Measurements from ENCODE around the gene OR5K4.

OR5K4 gene

DNA sequence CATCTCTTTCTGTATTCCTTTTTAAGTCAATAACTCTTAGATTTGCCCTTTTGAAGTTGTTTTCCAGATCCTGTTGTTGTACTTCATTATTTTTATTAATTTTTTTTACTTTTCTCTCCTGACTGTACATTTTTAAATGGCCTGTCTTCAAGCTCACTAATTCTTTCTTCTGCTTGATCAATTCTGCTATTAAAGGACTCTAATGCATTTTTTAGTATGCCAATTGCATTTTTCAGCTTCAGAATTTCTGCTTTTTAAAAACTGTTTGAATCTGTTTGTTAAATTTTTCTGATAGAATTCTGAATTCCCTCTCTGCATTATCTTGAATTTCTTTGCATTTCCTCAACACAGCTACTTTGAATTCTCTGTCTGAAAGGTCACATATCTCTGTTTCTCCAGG, 5.6 kb downstream of the OR5K4 start:
- H3K27ac ChIP-seq (ENCODE audit: low read length), result no peak overlapping the region
- H3K4me2 ChIP-seq (ENCODE audit: insufficient read depth, low read length), result no peak overlapping the region
- H3K27me3 ChIP-seq (ENCODE audit: insufficient read depth, low read length, poor library complexity), result no peaks in the 10 kb centered on the region
- no peaks in the 10 kb centered on the region for H3K79me2 ChIP-seq (ENCODE audit: insufficient read depth, low read length)
- no peaks in the 10 kb centered on the region for H3K36me3 ChIP-seq (ENCODE audit: insufficient read depth, low read length)
- no peak overlapping the region for H3K4me3 ChIP-seq (ENCODE audit: low read depth in 1 of 2, low read length in 2 of 2)
- no peak overlapping the region for H2AFZ ChIP-seq (ENCODE audit: low read depth, low read length)
- no peaks in the 10 kb centered on the region for H3K4me1 ChIP-seq (ENCODE audit: insufficient read depth, low read length)
- H3K9me3 ChIP-seq (ENCODE audit: insufficient read depth, low read length, severe bottlenecking), result no peaks in the 10 kb centered on the region
- TF ChIP-seq EZH2 (IDR thresholded peaks at IDR 0.05; ENCODE audit: borderline replicate concordance, low read depth, low read length, severe bottlenecking), result no peak
- TF ChIP-seq, protein P1, sequence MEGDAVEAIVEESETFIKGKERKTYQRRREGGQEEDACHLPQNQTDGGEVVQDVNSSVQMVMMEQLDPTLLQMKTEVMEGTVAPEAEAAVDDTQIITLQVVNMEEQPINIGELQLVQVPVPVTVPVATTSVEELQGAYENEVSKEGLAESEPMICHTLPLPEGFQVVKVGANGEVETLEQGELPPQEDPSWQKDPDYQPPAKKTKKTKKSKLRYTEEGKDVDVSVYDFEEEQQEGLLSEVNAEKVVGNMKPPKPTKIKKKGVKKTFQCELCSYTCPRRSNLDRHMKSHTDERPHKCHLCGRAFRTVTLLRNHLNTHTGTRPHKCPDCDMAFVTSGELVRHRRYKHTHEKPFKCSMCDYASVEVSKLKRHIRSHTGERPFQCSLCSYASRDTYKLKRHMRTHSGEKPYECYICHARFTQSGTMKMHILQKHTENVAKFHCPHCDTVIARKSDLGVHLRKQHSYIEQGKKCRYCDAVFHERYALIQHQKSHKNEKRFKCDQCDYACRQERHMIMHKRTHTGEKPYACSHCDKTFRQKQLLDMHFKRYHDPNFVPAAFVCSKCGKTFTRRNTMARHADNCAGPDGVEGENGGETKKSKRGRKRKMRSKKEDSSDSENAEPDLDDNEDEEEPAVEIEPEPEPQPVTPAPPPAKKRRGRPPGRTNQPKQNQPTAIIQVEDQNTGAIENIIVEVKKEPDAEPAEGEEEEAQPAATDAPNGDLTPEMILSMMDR (IDR thresholded peaks at IDR 0.05; ENCODE audit: borderline replicate concordance, extremely low read depth, low read length, poor library complexity, severe bottlenecking), result no peak
- DNase-seq (no peak), ATAC-seq (ENCODE audit: insufficient read depth, low read depth) (no peak)
- no peak overlapping the region for H3K9ac ChIP-seq (ENCODE audit: low read depth, low read length)
- no peaks in the 10 kb centered on the region for H4K20me1 ChIP-seq (ENCODE audit: insufficient read depth, low read length)

DNA sequence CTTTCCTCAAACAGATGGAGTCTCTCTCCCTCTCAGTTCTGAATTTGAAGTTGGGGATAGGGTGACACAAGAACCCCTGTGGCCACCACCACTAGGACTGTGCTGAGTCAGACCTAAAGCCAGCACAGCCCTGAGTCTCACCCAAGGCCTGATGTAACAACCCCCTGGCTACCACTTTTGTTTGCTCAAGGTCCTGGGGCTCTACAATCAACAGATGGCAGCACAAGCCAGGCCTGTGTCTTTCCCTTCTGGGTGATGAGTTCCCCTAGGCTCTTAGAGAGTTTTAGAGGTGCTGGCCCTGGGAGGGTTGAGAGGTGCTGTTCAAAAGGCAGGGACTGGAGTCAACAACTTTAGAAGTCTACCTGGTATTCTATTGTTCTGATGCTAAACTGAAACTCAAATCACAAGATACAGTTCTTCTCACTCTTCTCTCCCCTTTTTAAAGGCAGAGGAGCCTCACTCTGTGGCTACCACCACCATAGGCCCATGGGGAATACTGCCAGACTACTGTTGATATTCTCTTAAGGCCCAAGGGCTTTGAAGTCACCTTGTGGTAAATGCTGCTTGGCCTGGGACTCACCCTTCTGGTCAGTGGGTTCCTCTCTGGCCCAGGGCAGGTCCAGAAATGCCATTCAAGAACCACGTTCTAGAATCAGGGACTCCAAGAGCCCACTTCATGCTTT, 6.5 kb downstream of the OR5K4 start:
- Histone ChIP-seq H4K20me1 (ENCODE audit: insufficient read depth, low read length) (no peaks in the 10 kb centered on the region), H3K4me2 (ENCODE audit: insufficient read depth, low read length) (no peak overlapping the region), H3K4me1 (ENCODE audit: insufficient read depth, low read length) (no peaks in the 10 kb centered on the region), H3K27ac (ENCODE audit: low read length) (no peak overlapping the region), H3K27me3 (ENCODE audit: insufficient read depth, low read length, poor library complexity) (no peaks in the 10 kb centered on the region), H3K9me3 (ENCODE audit: insufficient read depth, low read length, severe bottlenecking) (no peaks in the 10 kb centered on the region), H3K4me3 (ENCODE audit: low read depth in 1 of 2, low read length in 2 of 2) (no peak overlapping the region), H3K36me3 (ENCODE audit: insufficient read depth, low read length) (no peaks in the 10 kb centered on the region), H3K9ac (ENCODE audit: low read depth, low read length) (no peak overlapping the region), H3K79me2 (ENCODE audit: insufficient read depth, low read length) (no peaks in the 10 kb centered on the region), H2AFZ (ENCODE audit: low read depth, low read length) (no peak overlapping the region)
- TF ChIP-seq EZH2 (IDR thresholded peaks at IDR 0.05; ENCODE audit: borderline replicate concordance, low read depth, low read length, severe bottlenecking), result no peak
- TF ChIP-seq, protein P1 (IDR thresholded peaks at IDR 0.05; ENCODE audit: borderline replicate concordance, extremely low read depth, low read length, poor library complexity, severe bottlenecking), result no peak
- ATAC-seq (ENCODE audit: insufficient read depth, low read depth), result no peak
- no peak for DNase-seq

DNA sequence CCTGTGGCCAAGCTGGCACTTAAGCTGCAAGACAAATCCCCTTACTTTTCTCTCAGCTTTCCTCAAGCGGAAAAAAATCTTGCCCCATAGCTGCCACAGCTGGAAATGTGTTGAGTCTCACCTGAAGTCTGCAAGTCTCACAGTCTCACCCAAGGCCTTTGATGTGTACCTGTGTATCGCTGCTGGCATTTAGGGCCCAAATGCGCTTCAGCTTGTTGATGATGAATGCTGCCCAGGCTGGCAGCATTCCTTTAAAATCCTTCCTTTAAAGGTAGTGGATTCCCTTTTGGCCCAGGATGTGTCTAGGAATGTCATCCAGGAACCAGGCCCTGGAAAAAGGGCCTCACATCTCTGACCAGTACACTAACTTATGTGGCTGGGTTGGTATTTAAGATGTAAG, 7.0 kb downstream of the OR5K4 start:
- Histone ChIP-seq H3K4me3 (ENCODE audit: low read depth in 1 of 2, low read length in 2 of 2) (no peak overlapping the region), H3K9ac (ENCODE audit: low read depth, low read length) (no peak overlapping the region), H3K36me3 (ENCODE audit: insufficient read depth, low read length) (no peaks in the 10 kb centered on the region), H3K79me2 (ENCODE audit: insufficient read depth, low read length) (no peaks in the 10 kb centered on the region), H3K4me1 (ENCODE audit: insufficient read depth, low read length) (no peaks in the 10 kb centered on the region), H3K9me3 (ENCODE audit: insufficient read depth, low read length, severe bottlenecking) (no peaks in the 10 kb centered on the region), H3K4me2 (ENCODE audit: insufficient read depth, low read length) (no peak overlapping the region), H3K27me3 (ENCODE audit: insufficient read depth, low read length, poor library complexity) (no peaks in the 10 kb centered on the region), H2AFZ (ENCODE audit: low read depth, low read length) (no peak overlapping the region), H3K27ac (ENCODE audit: low read length) (no peak overlapping the region), H4K20me1 (ENCODE audit: insufficient read depth, low read length) (no peaks in the 10 kb centered on the region)
- TF ChIP-seq, protein P1 (IDR thresholded peaks at IDR 0.05; ENCODE audit: borderline replicate concordance, extremely low read depth, low read length, poor library complexity, severe bottlenecking), result no peak
- no peak for TF ChIP-seq EZH2 (IDR thresholded peaks at IDR 0.05; ENCODE audit: borderline replicate concordance, low read depth, low read length, severe bottlenecking)
- ATAC-seq (ENCODE audit: insufficient read depth, low read depth), result no peak
- no peak for DNase-seq
